Neural crest cell (in vitro differentiated cells): ENCODE results near the gene MSANTD2. TPM values are rescaled to one million over a fixed set of nuclear protein-coding genes. Genes with fewer than 3 reads are reported as not detected.

Experiments
- DNase-seq: peaks from one replicate; pipeline ENCODE4 v3.0.0; 2021; ENCODE audit warnings: low read depth, mixed read lengths, low spot score
- H3K27ac Mint-ChIP-seq: one replicate; pipeline ENCODE4 v1.8.0; 2021; ENCODE audit warnings: mild to moderate bottlenecking, mixed read lengths; ENCODE audit not compliant: unreplicated experiment
- H3K27me3 Mint-ChIP-seq: 2 replicates; pipeline ENCODE4 v1.8.0; 2021; ENCODE audit warnings: low read depth, mild to moderate bottlenecking, mixed read lengths
- H3K36me3 Mint-ChIP-seq: 2 replicates; pipeline ENCODE4 v1.8.0; 2021; ENCODE audit warnings: low read depth, mild to moderate bottlenecking, mixed read lengths
- H3K4me1 Mint-ChIP-seq: 2 replicates; pipeline ENCODE4 v1.8.0; 2021; ENCODE audit warnings: mixed read lengths
- H3K4me3 Mint-ChIP-seq: one replicate; pipeline ENCODE4 v1.8.0; 2021; ENCODE audit warnings: mild to moderate bottlenecking, mixed read lengths
- H3K9me3 Mint-ChIP-seq: 2 replicates; pipeline ENCODE4 v1.8.0; 2021; ENCODE audit warnings: mixed read lengths
- total RNA-seq: library from RNA; stranded (reverse); gene quantifications from 2 replicates; pipeline ENCODE4 v1.2.1, GENCODE V29; 2021
- TF ChIP-seq, protein P1 (sequence below): fragments of 200-600 bp; sonication (generic); conservative IDR thresholded peaks from 2 replicates; pipeline ENCODE4 v1.5.0; 2021; ENCODE audit warnings: antibody characterized with exemption, mild to moderate bottlenecking

MSANTD2 gene
- total RNA-seq, 1 donor from 2014 or later, result 28.7 TPM

DNA sequence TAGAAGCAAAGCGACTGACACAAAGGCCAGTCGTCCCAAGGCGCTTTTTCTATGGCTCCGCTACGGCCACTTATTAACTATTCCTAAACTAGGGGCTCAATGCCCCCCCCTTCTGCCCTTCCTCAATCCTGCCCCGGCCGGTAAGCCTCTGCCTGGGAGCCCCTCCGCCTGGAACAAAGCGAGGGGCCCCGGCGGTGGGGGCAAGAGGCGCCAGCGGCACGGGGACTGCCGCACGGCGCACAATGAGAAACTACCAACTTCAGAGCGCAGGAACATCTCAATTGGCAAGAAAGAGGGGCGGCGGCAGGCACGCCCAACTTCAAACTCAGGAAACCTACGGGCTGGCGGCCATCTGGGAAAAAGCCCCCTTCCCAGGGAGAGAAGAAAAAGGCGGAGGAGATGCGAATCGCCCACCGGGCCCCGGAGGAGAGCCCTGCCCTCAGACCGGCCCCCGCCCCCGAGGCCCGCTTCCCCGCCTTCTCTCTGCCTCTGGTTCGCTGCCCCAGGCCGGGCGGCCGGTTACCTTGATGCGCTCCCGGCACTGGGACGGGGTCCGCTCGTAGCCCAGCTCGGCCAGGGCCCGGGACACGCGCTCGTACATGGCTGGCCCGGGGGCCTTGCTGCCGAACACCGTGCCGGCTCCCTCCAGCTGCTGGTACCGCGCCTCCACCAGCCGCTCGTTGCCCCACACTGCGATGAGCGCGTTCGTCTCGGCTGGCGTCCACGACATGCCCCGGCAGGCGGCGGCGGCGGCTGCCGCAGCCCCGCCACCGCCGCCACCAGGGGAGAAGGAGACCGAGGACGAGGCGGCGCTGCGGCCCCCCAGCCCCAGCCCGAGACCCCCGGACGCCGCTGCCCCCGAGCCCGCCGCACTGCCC is 619 bp downstream of the MSANTD2 start:
- no peaks in the 10 kb centered on the region for H3K9me3 Mint-ChIP-seq
- DNase-seq, result peak; percentile 34
- peak overlapping the region; percentile 53 for H3K27ac Mint-ChIP-seq
- H3K4me3 Mint-ChIP-seq, result peak overlapping the region; percentile 93
- H3K27me3 Mint-ChIP-seq, result no peaks in the 10 kb centered on the region
- TF ChIP-seq, protein P1, sequence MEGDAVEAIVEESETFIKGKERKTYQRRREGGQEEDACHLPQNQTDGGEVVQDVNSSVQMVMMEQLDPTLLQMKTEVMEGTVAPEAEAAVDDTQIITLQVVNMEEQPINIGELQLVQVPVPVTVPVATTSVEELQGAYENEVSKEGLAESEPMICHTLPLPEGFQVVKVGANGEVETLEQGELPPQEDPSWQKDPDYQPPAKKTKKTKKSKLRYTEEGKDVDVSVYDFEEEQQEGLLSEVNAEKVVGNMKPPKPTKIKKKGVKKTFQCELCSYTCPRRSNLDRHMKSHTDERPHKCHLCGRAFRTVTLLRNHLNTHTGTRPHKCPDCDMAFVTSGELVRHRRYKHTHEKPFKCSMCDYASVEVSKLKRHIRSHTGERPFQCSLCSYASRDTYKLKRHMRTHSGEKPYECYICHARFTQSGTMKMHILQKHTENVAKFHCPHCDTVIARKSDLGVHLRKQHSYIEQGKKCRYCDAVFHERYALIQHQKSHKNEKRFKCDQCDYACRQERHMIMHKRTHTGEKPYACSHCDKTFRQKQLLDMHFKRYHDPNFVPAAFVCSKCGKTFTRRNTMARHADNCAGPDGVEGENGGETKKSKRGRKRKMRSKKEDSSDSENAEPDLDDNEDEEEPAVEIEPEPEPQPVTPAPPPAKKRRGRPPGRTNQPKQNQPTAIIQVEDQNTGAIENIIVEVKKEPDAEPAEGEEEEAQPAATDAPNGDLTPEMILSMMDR, result peak; percentile 31
- peaks cover 2% of the 10 kb centered on the region for H3K36me3 Mint-ChIP-seq
- H3K4me1 Mint-ChIP-seq, result peaks cover 34% of the 10 kb centered on the region

DNA sequence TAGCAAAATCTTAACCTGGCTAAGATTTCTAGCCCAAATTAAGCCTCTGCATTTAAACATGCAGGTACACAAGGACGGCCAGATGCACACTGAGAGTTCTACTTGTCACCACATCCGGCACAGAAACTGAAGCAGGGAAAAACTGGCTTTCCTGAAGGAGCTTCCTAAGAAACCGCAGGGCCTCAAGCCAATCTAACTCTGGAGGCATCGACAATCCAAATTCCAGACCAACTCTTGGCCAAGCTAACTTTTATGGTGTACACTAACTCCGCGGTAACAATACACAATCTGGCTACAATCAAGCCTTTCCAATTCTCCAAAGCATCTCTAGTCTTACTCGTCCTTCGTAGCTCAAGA is 1.2 kb downstream of the MSANTD2 start:
- H3K36me3 Mint-ChIP-seq, result no peaks in the 10 kb centered on the region
- H3K4me1 Mint-ChIP-seq, result peaks cover 37% of the 10 kb centered on the region
- no peak for DNase-seq
- H3K4me3 Mint-ChIP-seq, result peak overlapping the region; percentile 88
- no peaks in the 10 kb centered on the region for H3K27me3 Mint-ChIP-seq
- peak overlapping the region; percentile 53 for H3K27ac Mint-ChIP-seq
- TF ChIP-seq, protein P1, result no peak
- H3K9me3 Mint-ChIP-seq, result no peaks in the 10 kb centered on the region

DNA sequence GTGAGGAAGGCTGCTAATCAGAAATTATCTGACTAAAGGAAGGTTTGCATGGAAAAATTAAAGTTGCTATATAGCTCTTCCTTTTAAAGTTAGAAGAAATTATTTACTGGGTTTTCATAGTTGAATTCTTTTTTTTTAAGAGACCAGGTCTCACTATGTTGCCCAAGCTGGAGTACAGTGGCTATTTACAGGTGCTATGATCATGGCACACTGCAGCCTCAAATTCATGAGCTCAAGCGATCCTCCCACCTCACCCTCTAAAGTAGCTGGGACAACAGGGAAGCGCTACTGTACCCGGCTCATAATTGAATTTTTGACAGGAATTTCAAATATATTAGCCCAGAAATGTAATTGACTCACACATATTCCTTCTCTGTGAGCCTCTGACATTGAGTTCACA is 3.9 kb downstream of the MSANTD2 start:
- Mint-ChIP-seq H3K9me3 (no peaks in the 10 kb centered on the region), H3K27me3 (no peaks in the 10 kb centered on the region), H3K27ac (no peak overlapping the region), H3K4me1 (peaks cover 52% of the 10 kb centered on the region), H3K36me3 (no peaks in the 10 kb centered on the region), H3K4me3 (no peak overlapping the region)
- no peak for DNase-seq
- TF ChIP-seq, protein P1, result no peak

DNA sequence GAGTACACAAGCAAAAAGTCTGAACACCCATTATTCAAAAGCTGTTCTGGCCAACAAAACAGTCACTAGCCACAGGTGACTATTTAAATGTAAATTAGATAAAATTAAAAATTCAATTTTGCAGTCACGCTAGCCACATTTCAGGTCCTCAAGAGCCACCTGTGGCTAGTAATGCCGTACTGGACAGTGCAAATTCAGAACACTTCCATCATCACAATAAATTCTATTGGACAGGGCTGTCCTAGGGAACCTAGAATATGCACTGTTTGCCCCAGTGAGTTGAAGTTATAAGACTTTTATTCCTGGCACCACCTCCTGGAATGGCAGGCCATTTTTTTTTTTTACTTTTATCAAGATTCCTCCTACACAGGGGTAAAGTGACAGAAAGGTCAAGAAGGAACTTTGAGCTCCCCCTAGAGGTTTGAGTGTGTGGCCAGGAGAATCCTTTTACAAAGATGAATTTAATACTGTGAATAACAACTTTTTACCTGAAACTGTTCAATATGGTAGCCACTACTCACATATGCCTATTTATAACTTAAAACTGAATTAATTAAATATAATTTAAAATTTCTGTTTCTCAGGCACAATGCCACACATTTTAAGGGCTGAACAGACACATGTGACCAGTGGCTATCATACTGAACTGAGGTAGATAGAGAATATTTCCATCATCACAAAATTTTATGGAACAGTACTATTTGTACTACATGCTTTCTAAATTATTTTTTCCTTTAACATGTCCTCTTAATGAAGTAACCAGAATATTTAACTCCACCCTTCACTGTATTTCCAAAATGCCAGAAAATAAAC is 6.5 kb downstream of the MSANTD2 start:
- Mint-ChIP-seq H3K4me1 (peaks cover 46% of the 10 kb centered on the region), H3K27ac (no peak overlapping the region), H3K36me3 (no peaks in the 10 kb centered on the region), H3K9me3 (no peaks in the 10 kb centered on the region), H3K4me3 (peak overlapping the region; percentile 7), H3K27me3 (no peaks in the 10 kb centered on the region)
- DNase-seq, result no peak
- TF ChIP-seq, protein P1, result peak; percentile 81

DNA sequence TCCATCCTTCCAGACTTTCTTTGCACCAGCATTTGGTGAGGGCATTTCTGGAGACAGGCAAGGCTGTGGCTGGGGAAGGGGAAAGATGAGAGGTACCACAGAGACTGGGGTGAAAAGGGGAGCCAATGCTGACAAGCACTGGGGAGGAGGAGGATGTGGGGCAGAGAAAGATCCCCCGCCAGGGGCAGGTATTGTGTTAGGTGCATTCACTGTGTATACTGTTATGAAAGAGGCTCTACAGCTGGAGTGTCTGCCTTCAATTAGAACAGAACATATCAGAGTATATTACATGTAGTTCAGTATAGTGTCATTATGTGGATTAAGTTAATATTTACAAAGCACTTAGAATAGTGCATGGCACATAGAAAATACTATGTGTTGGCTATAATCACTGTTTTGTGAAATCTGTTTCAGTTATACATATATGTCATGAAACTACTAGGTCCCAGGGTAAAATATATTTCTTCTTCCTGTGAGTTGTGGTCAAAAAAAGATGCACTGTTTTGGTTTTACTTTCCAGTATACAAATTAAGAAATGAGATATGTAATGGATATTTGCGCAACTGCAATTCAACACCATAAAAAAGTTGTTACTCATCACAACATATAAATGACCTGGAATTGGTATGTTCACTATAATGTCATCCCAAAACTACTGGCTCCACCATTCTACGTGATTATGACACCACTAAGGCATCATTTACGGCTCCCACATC is 8.4 kb downstream of the MSANTD2 start:
- no peak for DNase-seq
- H3K36me3 Mint-ChIP-seq, result no peaks in the 10 kb centered on the region
- no peak overlapping the region for H3K27ac Mint-ChIP-seq
- H3K4me1 Mint-ChIP-seq, result peaks cover 34% of the 10 kb centered on the region
- TF ChIP-seq, protein P1, result no peak
- H3K27me3 Mint-ChIP-seq, result no peaks in the 10 kb centered on the region
- no peaks in the 10 kb centered on the region for H3K9me3 Mint-ChIP-seq
- no peak overlapping the region for H3K4me3 Mint-ChIP-seq
